ENCODE results near the gene HS1BP3. TPM values are rescaled to one million over a fixed set of nuclear protein-coding genes. Genes with fewer than 3 reads are reported as not detected.

HS1BP3 gene
- total RNA-seq, 2 experiments from 2014 or later, result 12.8 to 12.9 TPM

GRCh38 chr2:20596193-20596972 is 54.5 kb downstream of the HS1BP3 start:
- CTCF ChIA-PET, result interaction anchor here (1.0 to 4.7 kb wide), 8 partner anchors 10 to 157 kb away, joined by 3 to 15 read pairs (median 6); partner anchors contain the start of gene HS1BP3
- Mint-ChIP-seq H3K4me3 (no peak overlapping the region), H3K27me3 (no peaks in the 10 kb centered on the region), H3K27ac (peak overlapping the region; percentile 86), H3K4me1 (peaks cover 32% of the 10 kb centered on the region), H3K9me3 (ENCODE audit: low read depth) (no peaks in the 10 kb centered on the region), H3K36me3 (no peaks in the 10 kb centered on the region)
- DNase-seq, result no peak
- ATAC-seq, result peak; percentile 21

- H3K4me1 Mint-ChIP-seq, result peaks cover 31% of the 10 kb centered on the region
- H3K4me3 Mint-ChIP-seq, result peak overlapping the region; percentile 21
- ATAC-seq (peak; percentile 89), DNase-seq (peak; percentile 81)
- H3K27ac Mint-ChIP-seq, result peak overlapping the region; percentile 86
- H3K36me3 Mint-ChIP-seq, result no peaks in the 10 kb centered on the region
- no peaks in the 10 kb centered on the region for H3K9me3 Mint-ChIP-seq (ENCODE audit: low read depth)
- no peaks in the 10 kb centered on the region for H3K27me3 Mint-ChIP-seq
- CTCF ChIA-PET, result interaction anchor here (1.0 to 4.7 kb wide), 8 partner anchors 10 to 156 kb away, joined by 3 to 15 read pairs (median 6); partner anchors contain the start of gene HS1BP3
These were observed 55.3 kb downstream of the HS1BP3 start for GRCh38 chr2:20595439-20596192.

- no peak for ATAC-seq
- H3K27ac Mint-ChIP-seq, result peak overlapping the region; percentile 86
- CTCF ChIA-PET, result interaction anchor here (0.9 to 2.4 kb wide), 4 partner anchors 15 to 56 kb away, joined by 3 to 10 read pairs (median 4); no protein-coding TSS in a partner anchor
- H3K4me3 Mint-ChIP-seq, result no peak overlapping the region
- peaks cover 33% of the 10 kb centered on the region for H3K4me1 Mint-ChIP-seq
- no peaks in the 10 kb centered on the region for H3K9me3 Mint-ChIP-seq (ENCODE audit: low read depth)
- no peak for DNase-seq
- no peaks in the 10 kb centered on the region for H3K36me3 Mint-ChIP-seq
- H3K27me3 Mint-ChIP-seq, result no peaks in the 10 kb centered on the region
These were observed 55.9 kb downstream of the HS1BP3 start for GRCh38 chr2:20594957-20595356.

- Mint-ChIP-seq H3K27ac (peak overlapping the region; percentile 18), H3K4me3 (no peak overlapping the region), H3K36me3 (no peaks in the 10 kb centered on the region), H3K4me1 (peaks cover 35% of the 10 kb centered on the region), H3K9me3 (ENCODE audit: low read depth) (no peaks in the 10 kb centered on the region), H3K27me3 (no peaks in the 10 kb centered on the region)
- CTCF ChIA-PET, result interaction anchor here (0.9 to 2.4 kb wide), 3 partner anchors 18 to 57 kb away, joined by 3 to 10 read pairs (median 3); no protein-coding TSS in a partner anchor
- ATAC-seq (no peak), DNase-seq (no peak)
These were observed 56.7 kb downstream of the HS1BP3 start for GRCh38 chr2:20594048-20594750.

- H3K27me3 Mint-ChIP-seq, result no peaks in the 10 kb centered on the region
- ATAC-seq (no peak), DNase-seq (no peak)
- H3K27ac Mint-ChIP-seq, result peak overlapping the region; percentile 0
- no peaks in the 10 kb centered on the region for H3K9me3 Mint-ChIP-seq (ENCODE audit: low read depth)
- CTCF ChIA-PET, result no interaction called here
- peaks cover 35% of the 10 kb centered on the region for H3K4me1 Mint-ChIP-seq
- no peak overlapping the region for H3K4me3 Mint-ChIP-seq
- no peaks in the 10 kb centered on the region for H3K36me3 Mint-ChIP-seq
These were observed 57.5 kb downstream of the HS1BP3 start for GRCh38 chr2:20593072-20594034.

- DNase-seq, result no peak
- H3K9me3 Mint-ChIP-seq (ENCODE audit: low read depth), result no peaks in the 10 kb centered on the region
- no peak overlapping the region for H3K4me3 Mint-ChIP-seq
- peaks cover 35% of the 10 kb centered on the region for H3K4me1 Mint-ChIP-seq
- no peak for ATAC-seq
- no peak overlapping the region for H3K27ac Mint-ChIP-seq
- CTCF ChIA-PET, result interaction anchor here (0.9 to 2.4 kb wide), 2 partner anchors 12 to 181 kb away, joined by 3 to 9 read pairs; no protein-coding TSS in a partner anchor
- peaks cover under 1% of the 10 kb centered on the region for H3K27me3 Mint-ChIP-seq
- no peaks in the 10 kb centered on the region for H3K36me3 Mint-ChIP-seq
These were observed 58.5 kb downstream of the HS1BP3 start for GRCh38 chr2:20592106-20593071.

GRCh38 chr2:20590704-20591515 is 60.0 kb downstream of the HS1BP3 start:
- no peaks in the 10 kb centered on the region for H3K9me3 Mint-ChIP-seq (ENCODE audit: low read depth)
- peaks cover 10% of the 10 kb centered on the region for H3K27me3 Mint-ChIP-seq
- H3K4me1 Mint-ChIP-seq, result peaks cover 29% of the 10 kb centered on the region
- DNase-seq (no peak), ATAC-seq (no peak)
- no peak overlapping the region for H3K4me3 Mint-ChIP-seq
- H3K27ac Mint-ChIP-seq, result no peak overlapping the region
- CTCF ChIA-PET, result interaction anchor here (0.9 to 2.4 kb wide), 2 partner anchors 10 to 179 kb away, joined by 3 to 9 read pairs; no protein-coding TSS in a partner anchor
- H3K36me3 Mint-ChIP-seq, result no peaks in the 10 kb centered on the region

- DNase-seq, result no peak
- no peak overlapping the region for H3K27ac Mint-ChIP-seq
- CTCF ChIA-PET, result interaction anchor here (2.4 kb wide), 1 partner anchor 10 kb away, joined by 9 read pairs; no protein-coding TSS in a partner anchor
- peaks cover 23% of the 10 kb centered on the region for H3K4me1 Mint-ChIP-seq
- H3K27me3 Mint-ChIP-seq, result peaks cover 10% of the 10 kb centered on the region
- ATAC-seq, result no peak
- no peak overlapping the region for H3K4me3 Mint-ChIP-seq
- H3K36me3 Mint-ChIP-seq, result no peaks in the 10 kb centered on the region
- H3K9me3 Mint-ChIP-seq (ENCODE audit: low read depth), result no peaks in the 10 kb centered on the region
These were observed 60.8 kb downstream of the HS1BP3 start for GRCh38 chr2:20589975-20590703.

GRCh38 chr2:20588918-20589871 is 61.7 kb downstream of the HS1BP3 start:
- Mint-ChIP-seq H3K9me3 (ENCODE audit: low read depth) (no peaks in the 10 kb centered on the region), H3K27me3 (peaks cover 10% of the 10 kb centered on the region), H3K4me1 (peaks cover 22% of the 10 kb centered on the region), H3K4me3 (no peak overlapping the region), H3K27ac (no peak overlapping the region), H3K36me3 (no peaks in the 10 kb centered on the region)
- DNase-seq (no peak), ATAC-seq (no peak)
- CTCF ChIA-PET, result no interaction called here
